Measurements from ENCODE around the gene SENP8.

DNA sequence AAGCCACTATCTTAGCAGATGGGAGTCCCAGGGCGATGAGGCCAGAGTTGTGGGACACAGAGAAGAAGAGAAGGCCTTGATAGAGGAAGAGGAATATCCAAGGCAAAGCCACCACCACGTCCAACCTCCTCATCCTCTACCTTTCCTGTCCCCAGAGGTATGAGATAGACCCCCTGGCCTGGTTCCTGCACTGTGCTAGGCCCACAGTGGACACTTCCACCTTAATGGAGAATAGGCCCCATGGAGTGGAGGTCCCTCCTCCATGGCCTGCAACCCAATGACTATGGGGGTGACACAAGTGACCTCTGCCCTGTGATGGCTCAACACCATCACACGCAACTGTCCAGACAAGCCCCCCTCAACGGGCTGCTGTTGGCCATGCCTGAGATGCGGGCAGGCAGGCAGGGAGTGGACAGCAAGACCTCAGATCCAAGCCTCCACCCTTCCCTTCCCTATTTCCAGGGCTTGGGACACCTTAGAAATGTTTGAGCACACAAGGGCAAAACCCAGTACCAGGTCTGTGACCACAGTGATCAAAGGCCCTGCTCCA is 42.6 kb downstream of the SENP8 start:
- TF ChIP-seq POLR2A (IDR thresholded peaks at IDR 0.05; ENCODE audit: low read depth, low read length) (no peak), TAF1 (IDR thresholded peaks at IDR 0.05; ENCODE audit: borderline replicate concordance, low read depth, low read length) (no peak), POLR2AphosphoS5 (IDR thresholded peaks at IDR 0.05; ENCODE audit: low read depth, low read length) (no peak)
